Measurements from ENCODE around the gene TUBGCP2. TPM values are rescaled to one million over a fixed set of nuclear protein-coding genes. Genes with fewer than 3 reads are reported as not detected.
"Not testable (repeated sequence)": the region's sequence is repeated elsewhere in the genome, so short reads cannot be mapped to it uniquely, and the experiment has no call there.

TUBGCP2 gene
- total and polyA plus RNA-seq, 9 of the 15 experiments (the other 6 are each of a cell fraction or from before 2014, with no cell fraction given), result 4.3 to 56.6 (median 28.4) TPM

GRCh38 chr10:133234796-133235195 lies 73.9 kb downstream of the TUBGCP2 start:
- POLR2A ChIA-PET; H3K27ac ChIP-seq (ENCODE audit: extremely low read depth, low read depth, low read length); H3K4me2 ChIP-seq (ENCODE audit: insufficient read depth, low read length); H3K9me1 ChIP-seq (ENCODE audit: control insufficient read depth, insufficient read depth, low read length); FAIRE-seq; H3K27me3 ChIP-seq (ENCODE audit: control insufficient read depth in 2 of 2, insufficient read depth in 2 of 2, low read length in 2 of 2); CTCF ChIA-PET (ENCODE audit: low intra/inter-chr PET ratio); H3K79me2 ChIP-seq (ENCODE audit: control insufficient read depth, insufficient read depth, low read length); BruUV-seq (replicated peaks); H3K36me3 ChIP-seq (ENCODE audit: control insufficient read depth, insufficient read depth, low read length); ATAC-seq; in situ Hi-C loops (cut with MboI); H4K20me1 ChIP-seq (replicated peaks; ENCODE audit: control insufficient read depth, insufficient read depth, low read length); DNase-seq (ENCODE audit: extremely low read depth in 1 of 4, low spot score in 3 of 4); intact Hi-C loops (cut with micrococcal nuclease); H2AFZ ChIP-seq (ENCODE audit: low read depth, low read length); H3K9me3 ChIP-seq (replicated peaks; ENCODE audit: control insufficient read depth, insufficient read depth, low read depth, low read length); H3K4me3 ChIP-seq: not testable (repeated sequence)
- 100% methylated on average over 3 of the region's 10 CpGs for WGBS (ENCODE audit: insufficient coverage, low coverage, missing lambda C conversion rate)
- peaks cover 0 to 45% of the 10 kb centered on the region in 2 experiments; a peak in 2 of 5 replicates for H3K4me1 ChIP-seq (replicated peaks in 1 of 2; ENCODE audit: control insufficient read depth in 2 of 2, insufficient read depth in 2 of 2, low read length in 2 of 2)
- peak overlapping the region in 1 of 2 experiments; percentile 34; a peak in 2 of 4 replicates for H3K9ac ChIP-seq (ENCODE audit: insufficient read depth in 1 of 2, low read depth in 2 of 2, low read length in 2 of 2)

- CTCF ChIA-PET (ENCODE audit: low intra/inter-chr PET ratio), result no interaction called here
- TF ChIP-seq GATAD2B (IDR thresholded peaks at IDR 0.05; ENCODE audit: borderline replicate concordance) (no peak), ZNF263 (CRISPR knock-in tag; IDR thresholded peaks at IDR 0.05; ENCODE audit: borderline replicate concordance) (no peak)
- H3K9ac ChIP-seq (ENCODE audit: insufficient read depth in 1 of 2, low read depth in 2 of 2, low read length in 2 of 2), result no peak overlapping the region
- no peak overlapping the region for H3K4me2 ChIP-seq (ENCODE audit: insufficient read depth, low read length)
- 60% methylated on average over 9 of the region's 11 CpGs for WGBS (ENCODE audit: insufficient coverage, low coverage, missing lambda C conversion rate)
- H3K36me3 ChIP-seq (ENCODE audit: control insufficient read depth, insufficient read depth, low read length), result no peaks in the 10 kb centered on the region
- no TSS peak for BruUV-seq (replicated peaks)
- no peak overlapping the region for H2AFZ ChIP-seq (ENCODE audit: low read depth, low read length)
- no peak overlapping the region for H3K27ac ChIP-seq (ENCODE audit: extremely low read depth, low read depth, low read length)
- FAIRE-seq (no peak), ATAC-seq (no peak), DNase-seq (ENCODE audit: extremely low read depth in 1 of 4, low spot score in 3 of 4) (no peak)
- no peaks in the 10 kb centered on the region for H3K9me3 ChIP-seq (replicated peaks; ENCODE audit: control insufficient read depth, insufficient read depth, low read depth, low read length)
- intact Hi-C loops (cut with micrococcal nuclease), result no loop called here
- no peaks in the 10 kb centered on the region for H3K79me2 ChIP-seq (ENCODE audit: control insufficient read depth, insufficient read depth, low read length)
- peaks cover 0 to 34% of the 10 kb centered on the region in 2 experiments; a peak in 2 of 5 replicates for H3K4me1 ChIP-seq (replicated peaks in 1 of 2; ENCODE audit: control insufficient read depth in 2 of 2, insufficient read depth in 2 of 2, low read length in 2 of 2)
- in situ Hi-C loops (cut with MboI), result no loop called here
- no peak overlapping the region for H3K4me3 ChIP-seq
- no peaks in the 10 kb centered on the region for H4K20me1 ChIP-seq (replicated peaks; ENCODE audit: control insufficient read depth, insufficient read depth, low read length)
- H3K9me1 ChIP-seq (ENCODE audit: control insufficient read depth, insufficient read depth, low read length), result no peaks in the 10 kb centered on the region
- no peaks in the 10 kb centered on the region for H3K27me3 ChIP-seq (ENCODE audit: control insufficient read depth in 2 of 2, insufficient read depth in 2 of 2, low read length in 2 of 2)
- POLR2A ChIA-PET, result no interaction called here
Observed at GRCh38 chr10:133231946-133232574, 76.6 kb downstream of the TUBGCP2 start.
